K562 (cell line): ENCODE results near the gene SAMD3. TPM values are rescaled to one million over a fixed set of nuclear protein-coding genes. Genes with fewer than 3 reads are reported as not detected.

Source experiments
- ATAC-seq: fragments of 200-7000 bp; cut with Tn5 transposase; 3 replicates; pipeline ENCODE4 v1.9.1; 2020; ENCODE audit warnings: moderate library complexity
- BruUV-seq: library from RNA; stranded (reverse); fragments of 400-500 nt; replicated peaks from 2 replicates; lab custom pipeline; 2021; lab: Mats Ljungman, UMichigan
- CTCF ChIA-PET: fragments of 300-600 bp; formaldehyde crosslinking; extraction: SDS; loops from one replicate; lab custom pipeline; 2021; ENCODE audit warnings: low intra/inter-chr PET ratio; lab: Yijun Ruan, JAX
- POLR2A ChIA-PET: fragments of 300-600, 350-650 bp; sonication (Branson Sonifier 250); formaldehyde crosslinking; extraction: SDS; loops from one replicate; lab custom pipeline; 2021; ENCODE audit warnings: antibody characterized with exemption, inconsistent platforms; lab: Yijun Ruan, JAX
- DNase-seq, 4 experiments: peaks; one replicate each; pipeline versions ENCODE4 v3.0.0 to v3.0.0-alpha.2; 2011 to 2018; ENCODE audit warnings: low spot score in 3 of 4, mixed read lengths in 3 of 4; ENCODE audit errors: extremely low read depth in 1 of 4
- FAIRE-seq: peaks from 2 replicates; lab custom pipeline; 2011; peaks lifted over from hg19 to GRCh38; lab: Jason Lieb, UNC
- H2AFZ ChIP-seq: 2 replicates; pipeline ENCODE4 v1.6.0; 2011; ENCODE audit warnings: low read depth, low read length, control low read depth, inconsistent platforms
- H3K27ac ChIP-seq: fragments of 200-600 bp; 3 replicates; pipeline ENCODE4 v1.8.0; 2011; ENCODE audit warnings: low read depth, mild to moderate bottlenecking, control low read depth, inconsistent platforms, low read length, moderate library complexity, mixed read lengths; ENCODE audit errors: extremely low read depth
- H3K27me3 ChIP-seq, 2 experiments: fragments of 300-600 bp in 1 of 2; 2 replicates in 1 of 2; 3 replicates in 1 of 2; pipeline versions ENCODE4 v1.6.0 to v1.8.0; 2011; ENCODE audit warnings: inconsistent platforms in 2 of 2, low read length in 2 of 2, mild to moderate bottlenecking in 1 of 2, mixed read lengths in 1 of 2, moderate library complexity in 1 of 2; ENCODE audit not compliant: control insufficient read depth in 2 of 2, insufficient read depth in 2 of 2
- H3K36me3 ChIP-seq: fragments of 300-600 bp; 3 replicates; pipeline ENCODE4 v1.8.0; 2011; ENCODE audit warnings: mild to moderate bottlenecking, low read length, inconsistent platforms; ENCODE audit not compliant: control insufficient read depth, insufficient read depth
- H3K4me1 ChIP-seq, 2 experiments: fragments of 200-600 bp in 1 of 2; replicated peaks in 1 of 2; 2 replicates in 1 of 2; 3 replicates in 1 of 2; pipeline versions ENCODE4 v1.5.1 to v1.8.0; 2011; ENCODE audit warnings: inconsistent platforms in 2 of 2, low read length in 2 of 2, mild to moderate bottlenecking in 1 of 2, mixed read lengths in 1 of 2, moderate library complexity in 1 of 2; ENCODE audit not compliant: control insufficient read depth in 2 of 2, insufficient read depth in 2 of 2
- H3K4me2 ChIP-seq: 2 replicates; pipeline ENCODE4 v1.6.1; 2011; ENCODE audit warnings: low read length, control low read depth, inconsistent platforms, mixed read lengths; ENCODE audit not compliant: insufficient read depth
- H3K4me3 ChIP-seq: fragments of 200-600 bp; sonication (generic), shearing (Covaris generic); 2 replicates; pipeline ENCODE4 v1.5.1; 2016; ENCODE audit warnings: control low read depth, inconsistent platforms
- H3K79me2 ChIP-seq: fragments of 200-600 bp; 3 replicates; pipeline ENCODE4 v1.8.0; 2011; ENCODE audit warnings: low read length, inconsistent platforms; ENCODE audit not compliant: control insufficient read depth, insufficient read depth
- H3K9ac ChIP-seq, 2 experiments: 2 replicates each; pipeline versions ENCODE4 v1.6.0 to v1.6.1; 2011; ENCODE audit warnings: low read depth in 2 of 2, low read length in 2 of 2, control low read depth in 1 of 2, inconsistent platforms in 1 of 2, mild to moderate bottlenecking in 1 of 2, mixed read lengths in 1 of 2; ENCODE audit not compliant: insufficient read depth in 1 of 2
- H3K9me1 ChIP-seq: one replicate; pipeline ENCODE4 v1.6.0; 2011; ENCODE audit warnings: inconsistent platforms, mild to moderate bottlenecking, low read length, moderate library complexity; ENCODE audit not compliant: control insufficient read depth, insufficient read depth
- H3K9me3 ChIP-seq: replicated peaks from 2 replicates; pipeline ENCODE4 v1.5.1; 2011; ENCODE audit warnings: low read depth, low read length, inconsistent platforms; ENCODE audit not compliant: control insufficient read depth, insufficient read depth
- H4K20me1 ChIP-seq: replicated peaks from 2 replicates; pipeline ENCODE4 v1.6.1; 2011; ENCODE audit warnings: low read length, inconsistent platforms, mixed read lengths; ENCODE audit not compliant: control insufficient read depth, insufficient read depth
- BCLAF1 ChIP-seq, 2 experiments: fragments of 450-650 bp in 1 of 2; IDR thresholded peaks; 2 replicates each; pipeline ENCODE4 v1.6.1; 2011 to 2017; ENCODE audit warnings: low read depth in 2 of 2, antibody characterized with exemption in 1 of 2, borderline replicate concordance in 1 of 2, low read length in 1 of 2, mild to moderate bottlenecking in 1 of 2, mixed read lengths in 1 of 2; ENCODE audit not compliant: control insufficient read depth in 1 of 2
- BRCA1 ChIP-seq, 2 experiments: fragments of 450-650 bp in 1 of 2; sonication (generic) in 1 of 2; formaldehyde crosslinking in 1 of 2; IDR thresholded peaks; 2 replicates each; pipeline versions ENCODE4 v1.5.0 to v1.6.1; 2017 to 2020; ENCODE audit warnings: mild to moderate bottlenecking in 1 of 2, missing genetic modification reagents in 1 of 2
- CHCHD3 ChIP-seq: fragments of 250-450 bp; sonication (Bioruptor Pico); IDR thresholded peaks from 2 replicates; pipeline ENCODE4 v2.1.2; 2022; ENCODE audit warnings: mild to moderate bottlenecking
- DPF2 ChIP-seq: fragments of 450-650 bp; IDR thresholded peaks from 2 replicates; pipeline ENCODE4 v1.6.1; 2016
- E2F3 ChIP-seq: fragments of 250-450 bp; sonication (Bioruptor Pico); IDR thresholded peaks from 2 replicates; pipeline ENCODE4 v1.4.0; 2020; ENCODE audit warnings: mild to moderate bottlenecking
- KDM2B ChIP-seq: fragments of 250-450 bp; sonication (Bioruptor Pico); IDR thresholded peaks from 2 replicates; pipeline ENCODE4 v1.8.0; 2021; ENCODE audit warnings: mild to moderate bottlenecking, moderate library complexity
- MCM7 ChIP-seq, 2 experiments: fragments of 450-650 bp; IDR thresholded peaks; 2 replicates each; pipeline ENCODE4 v1.6.1; 2016 to 2018
- MITF ChIP-seq: IDR thresholded peaks from 2 replicates; pipeline ENCODE4 v1.6.1; 2014; ENCODE audit warnings: antibody characterized with exemption
- MYNN ChIP-seq, 2 experiments: sonication (generic); formaldehyde crosslinking in 1 of 2; IDR thresholded peaks; 2 replicates each; pipeline versions ENCODE4 v1.5.0 to v1.6.1; 2016 to 2020; ENCODE audit warnings: antibody characterized with exemption in 1 of 2, missing genetic modification reagents in 1 of 2
- NEUROD1 ChIP-seq: fragments of 150-350 bp; IDR thresholded peaks from 2 replicates; pipeline ENCODE4 v1.6.1; 2014; ENCODE audit warnings: borderline replicate concordance, low read length, low read depth; ENCODE audit not compliant: partially characterized antibody
- NFXL1 ChIP-seq: fragments of 450-650 bp; formaldehyde crosslinking; IDR thresholded peaks from 2 replicates; pipeline ENCODE4 v1.4.0; 2021; ENCODE audit warnings: mild to moderate bottlenecking
- POLR2AphosphoS2 ChIP-seq: IDR thresholded peaks from 2 replicates; pipeline ENCODE4 v1.6.1; 2012; ENCODE audit warnings: low read length, improper control_type of control experiment
- SP1 ChIP-seq: sonication (generic); formaldehyde crosslinking; IDR thresholded peaks from 2 replicates; pipeline ENCODE4 v1.8.1; 2022; ENCODE audit warnings: mild to moderate bottlenecking, missing genetic modification reagents
- TFE3 ChIP-seq: fragments of 450-650 bp; formaldehyde crosslinking; IDR thresholded peaks from 2 replicates; pipeline ENCODE4 v1.4.0; 2020; ENCODE audit warnings: mild to moderate bottlenecking, mixed read lengths
- ZKSCAN1 ChIP-seq: fragments of 150-350 bp; IDR thresholded peaks from 2 replicates; pipeline ENCODE4 v1.6.1; 2016; ENCODE audit warnings: low read depth, low read length
- ZNF589 ChIP-seq: fragments of 200-800 bp; sonication (Bioruptor generic); IDR thresholded peaks from 2 replicates; pipeline ENCODE4 v1.6.1; 2016; ENCODE audit warnings: low read depth, missing genetic modification characterization, missing compliant biosample characterization
- ZNF668 ChIP-seq: fragments of 250-450 bp; sonication (Bioruptor Pico); IDR thresholded peaks from 2 replicates; pipeline ENCODE4 v1.8.0; 2022; ENCODE audit warnings: mild to moderate bottlenecking, inconsistent platforms
- ZNF695 ChIP-seq: fragments of 450-650 bp; formaldehyde crosslinking; IDR thresholded peaks from 2 replicates; pipeline ENCODE4 v1.4.0; 2020; ENCODE audit warnings: mild to moderate bottlenecking, moderate library complexity
- WGBS: fragments of 100-300 bp; shearing (Covaris generic); methylation state at CpG from one replicate; pipeline ENCODE4 v1.1.6; 2016; ENCODE audit warnings: low coverage, mixed read lengths; ENCODE audit not compliant: insufficient coverage; ENCODE audit errors: missing lambda C conversion rate; 5-methylcytosine and 5-hydroxymethylcytosine counted together
- in situ Hi-C: fragments of 300-500 bp; cut with MboI; formaldehyde crosslinking; loops from 4 replicates; pipeline ENCODE4 v1.15.0; 2018; ENCODE audit warnings: inconsistent platforms, mixed read lengths
- intact Hi-C: fragments of 100-400 bp; cut with micrococcal nuclease; formaldehyde crosslinking; loops from 2 replicates; pipeline ENCODE4 v1.14.2; 2022
- polyA plus RNA-seq, 8 experiments: library from polyadenylated mRNA; depleted of rRNA in 4 of 8; stranded (reverse) in 5 of 8; unstranded in 3 of 8; fragments of >200 nt; fragmentation: Nextera tagmentation in 2 of 8; fragmentation: Illumina TruSeq in 1 of 8; extraction: Ambion mirVana in 2 of 8; extraction: Trizol in 1 of 8; gene quantifications; 2 replicates each; pipeline versions ENCODE4 v1.2.1 to v1.2.3, GENCODE V29; 2011 to 2014; ENCODE audit warnings: inconsistent platforms in 1 of 8, missing spikeins in 1 of 8
- total RNA-seq, 7 experiments: library from RNA; depleted of rRNA in 6 of 7; stranded (reverse); fragments of >200 nt in 6 of 7; fragmentation: Illumina TruSeq in 2 of 7; extraction: Trizol in 2 of 7; gene quantifications; 2 replicates each; pipeline versions ENCODE4 v1.2.1 to v1.2.3, GENCODE V29; 2011 to 2021; ENCODE audit warnings: low replicate concordance in 1 of 7

Gene SAMD3
- total and polyA plus RNA-seq, 9 of the 15 experiments (the other 6 are each of a cell fraction or from before 2014, with no cell fraction given): 0.03 to 0.21 (median 0.18) TPM; not detected in 5

GRCh38 chr6:130200020-130200419 lies 22.7 kb downstream of the SAMD3 start:
- WGBS: 1% methylated on average over 5 of the region's 7 CpGs
- intact Hi-C loops: no loop called here
- ChIA-PET CTCF (no interaction called here), POLR2A (interaction anchor here (0.7 kb wide), 2 partner anchors 20 to 523 kb away, joined by 3 read pairs; no protein-coding TSS in a partner anchor)
- BruUV-seq: no TSS peak
- H3K4me2 ChIP-seq: no peak overlapping the region
- no peak overlapping the region for H2AFZ ChIP-seq
- H3K27ac ChIP-seq: no peak overlapping the region
- no peak overlapping the region for H3K9ac ChIP-seq
- DNase-seq (peak in 1 of 4 experiments; percentile 25), ATAC-seq (peak; percentile 15; the same call in 1 of the 3 replicates), FAIRE-seq (peak; percentile 37)
- H3K27me3 ChIP-seq: no peaks in the 10 kb centered on the region
- no peak overlapping the region for H3K4me3 ChIP-seq
- no peaks in the 10 kb centered on the region for H3K36me3 ChIP-seq
- no peaks in the 10 kb centered on the region for H3K9me1 ChIP-seq
- H3K4me1 ChIP-seq: peaks cover 4 to 40% of the 10 kb centered on the region in 2 experiments; a peak in 3 of 5 replicates
- H3K79me2 ChIP-seq: no peaks in the 10 kb centered on the region
- no peaks in the 10 kb centered on the region for H3K9me3 ChIP-seq
- no peaks in the 10 kb centered on the region for H4K20me1 ChIP-seq
- in situ Hi-C loops: no loop called here
- TF ChIP-seq BRCA1 (IDR thresholded peaks at IDR 0.05) (no peak), BRCA1 (CRISPR knock-in tag; IDR thresholded peaks at IDR 0.05) (no peak), MYNN (IDR thresholded peaks at IDR 0.05) (no peak), MYNN (CRISPR knock-in tag; IDR thresholded peaks at IDR 0.05) (no peak), ZNF695 (CRISPR knock-in tag) (no peak), BCLAF1 (IDR thresholded peaks at IDR 0.05; ENCODE audit: borderline replicate concordance in 1 of 2, control insufficient read depth in 1 of 2, low read depth in 2 of 2, low read length in 1 of 2) (no peak), MCM7 (IDR thresholded peaks at IDR 0.05) (no peak), TFE3 (CRISPR knock-in tag) (peak; percentile 34; the same call in 1 of the 2 replicates), DPF2 (0 out of 2 replicates have a peak, but pooled peaks have one; percentile 19), ZKSCAN1 (no peak), MITF (no peak), KDM2B (CRISPR knock-in tag) (no peak), ZNF668 (CRISPR knock-in tag) (no peak), NEUROD1 (no peak), POLR2AphosphoS2 (no peak), E2F3 (CRISPR knock-in tag) (no peak), NFXL1 (CRISPR knock-in tag) (no peak), ZNF589 (CRISPR knock-in tag) (no peak), CHCHD3 (CRISPR knock-in tag) (no peak), SP1 (CRISPR knock-in tag) (no peak)
